GM19328 (cell line): ENCODE results near the gene TFDP2.
"Not testable (repeated sequence)": the region's sequence is repeated elsewhere in the genome, so short reads cannot be mapped to it uniquely, and the experiment has no call there.

Experiments
- ATAC-seq: cut with Tn5 transposase; IDR thresholded peaks from one replicate; pipeline ENCODE4 v1.9.1; 2021; ENCODE audit warnings: mild to moderate bottlenecking, moderate library complexity; ENCODE audit not compliant: unreplicated experiment

Gene TFDP2

DNA sequence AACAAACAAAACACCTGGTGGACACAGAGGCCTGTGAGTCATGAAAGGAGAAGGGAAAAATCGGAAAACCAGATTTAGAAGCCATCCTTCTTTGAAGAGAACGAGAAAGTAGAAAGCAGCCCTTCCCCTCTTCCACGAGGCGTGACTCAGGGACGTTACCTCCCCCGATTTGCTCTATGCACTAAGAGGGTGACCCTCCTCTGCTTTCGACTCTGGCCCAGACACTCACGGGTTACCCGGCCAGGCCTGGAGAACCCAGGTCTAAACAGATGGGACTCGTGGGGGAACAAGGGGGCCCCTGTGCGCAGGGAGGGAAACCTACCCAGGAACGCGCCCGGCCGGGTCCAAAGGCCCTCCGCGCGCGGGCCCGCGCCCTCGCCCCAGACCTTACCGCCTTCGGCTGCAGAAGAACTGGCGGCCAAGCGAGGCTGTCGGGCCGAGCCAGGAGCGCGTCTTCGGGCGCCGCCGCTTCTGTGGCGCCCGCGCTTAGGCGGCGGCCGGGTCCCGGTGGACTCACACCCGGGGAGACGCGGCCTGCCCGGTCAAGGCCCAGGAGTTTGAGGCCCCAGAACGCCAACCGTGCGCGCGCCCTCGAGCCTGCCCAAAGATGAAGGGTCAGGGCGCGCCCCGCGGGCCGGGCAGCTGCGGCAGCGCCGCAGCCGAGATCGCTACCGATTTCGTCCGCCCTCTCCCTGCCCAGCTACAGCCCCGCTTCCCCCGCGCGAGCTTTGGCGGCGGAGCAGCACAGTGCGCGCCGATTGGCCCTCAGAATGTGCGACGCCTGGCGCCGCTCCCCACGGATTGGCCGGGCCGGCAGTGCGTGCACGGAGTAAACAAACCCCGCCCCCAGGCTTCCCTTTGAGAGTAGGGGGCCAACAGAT, at the start of gene TFDP2:
Gene TFDP2 (minus strand): TSS at position 753 of the 881 bp plus-strand sequence. CDS start 47,795 bp downstream, outside the sequence.
- peak; percentile 100 for ATAC-seq

DNA sequence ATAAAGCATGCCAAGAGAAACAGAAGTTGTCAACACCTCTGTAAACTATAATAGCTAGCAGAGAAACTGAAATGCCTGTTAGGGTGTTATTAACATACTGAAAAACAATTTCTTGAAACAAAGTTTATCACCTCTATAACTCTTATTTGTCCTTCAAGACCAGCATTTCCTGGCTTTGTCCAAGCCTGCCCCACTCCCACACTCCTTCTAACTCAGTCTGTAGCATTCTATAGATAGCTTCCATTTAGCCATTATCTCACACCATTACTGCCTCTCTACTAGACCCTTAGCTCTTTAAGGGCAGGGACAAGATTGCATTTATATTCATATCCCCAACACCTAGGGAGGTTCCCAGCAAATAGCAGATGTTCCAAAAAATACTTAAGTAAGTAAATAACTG, 39.5 kb upstream of the TFDP2 start:
- no peak for ATAC-seq

DNA sequence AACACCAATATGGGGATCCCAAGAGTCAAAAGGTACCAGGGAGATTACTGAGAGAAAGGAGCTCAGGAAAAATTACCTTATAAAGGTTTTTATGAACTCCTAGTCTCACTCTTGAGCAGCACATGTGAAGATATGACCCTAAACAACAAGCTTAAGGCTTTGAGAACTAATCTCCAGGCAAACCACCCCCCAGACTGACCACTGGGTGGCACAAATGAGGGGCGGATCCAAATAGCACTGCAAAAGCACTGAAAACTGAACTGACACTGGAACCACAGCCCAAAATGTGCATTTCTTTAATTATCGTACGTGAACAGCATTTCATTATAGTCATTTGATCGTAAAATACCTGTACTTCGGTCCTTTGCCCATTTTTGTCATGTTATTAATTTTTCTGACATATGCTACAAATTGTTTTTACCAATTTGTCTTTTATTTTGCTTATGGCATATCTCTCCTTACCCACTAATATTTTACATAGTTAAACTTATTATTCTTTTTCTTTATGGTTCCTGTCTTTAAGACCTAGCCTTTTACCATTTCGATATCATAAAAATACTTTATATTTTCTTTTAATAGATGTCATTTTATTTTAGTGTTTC, 31.5 kb upstream of the TFDP2 start:
- ATAC-seq: no peak

- ATAC-seq: no peak
Observed at GRCh38 chr3:142175478-142175877, 26.1 kb upstream of the TFDP2 start.

- ATAC-seq: no peak
Observed at GRCh38 chr3:142174559-142174958, 25.2 kb upstream of the TFDP2 start.

DNA sequence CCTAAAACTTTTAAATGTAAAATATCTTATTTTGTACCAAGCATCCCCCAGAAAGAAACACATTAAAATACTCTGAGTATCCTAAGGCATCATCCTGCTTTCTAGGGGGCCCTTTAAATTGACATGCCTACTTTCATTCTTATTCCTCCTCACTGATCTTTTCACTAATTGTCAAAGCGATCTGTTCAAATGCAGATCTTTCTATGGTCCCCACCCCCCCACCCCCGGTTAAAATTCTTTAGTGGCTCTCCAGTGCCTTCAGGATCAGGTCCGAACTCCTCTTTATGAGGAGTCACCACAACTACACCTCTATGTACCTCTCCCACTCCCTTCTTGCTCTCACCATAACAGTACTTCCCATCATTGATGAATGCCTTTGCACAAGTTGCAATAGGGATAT, 19.2 kb upstream of the TFDP2 start:
- no peak for ATAC-seq

- ATAC-seq: no peak
Observed at GRCh38 chr3:142165194-142165593, 15.8 kb upstream of the TFDP2 start.

DNA sequence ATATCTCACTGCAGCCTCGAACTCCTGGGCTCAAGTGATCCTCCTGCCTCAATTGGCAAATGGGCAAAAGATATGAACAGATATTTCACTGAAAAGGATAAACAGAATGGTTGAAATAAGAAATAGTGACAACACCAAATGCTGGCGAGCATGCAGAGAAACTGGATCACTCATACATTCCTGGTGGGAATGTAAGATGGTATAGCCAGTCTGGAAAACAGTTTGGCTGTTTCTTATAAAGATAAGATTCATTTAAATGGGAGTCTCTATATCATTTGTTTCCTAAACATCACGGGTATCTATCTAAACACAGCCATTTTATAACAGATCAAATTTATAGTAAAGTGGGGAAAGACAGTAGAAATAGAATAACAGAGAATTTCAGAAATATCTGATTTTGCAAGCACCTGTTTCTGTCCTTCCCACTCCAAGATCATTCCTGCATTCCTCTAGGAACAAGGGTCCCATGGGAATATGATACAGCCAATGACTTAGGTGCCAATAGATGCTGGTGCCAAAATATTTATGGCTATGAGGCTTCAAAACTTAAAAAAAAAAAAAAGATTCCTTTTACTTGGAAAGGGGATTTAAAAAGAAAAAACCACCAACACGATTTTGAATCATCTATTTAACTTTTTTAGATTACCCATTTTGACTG, 9.9 kb upstream of the TFDP2 start:
- no peak for ATAC-seq

- ATAC-seq: no peak
Observed at GRCh38 chr3:142154186-142154585, 4.8 kb upstream of the TFDP2 start.

DNA sequence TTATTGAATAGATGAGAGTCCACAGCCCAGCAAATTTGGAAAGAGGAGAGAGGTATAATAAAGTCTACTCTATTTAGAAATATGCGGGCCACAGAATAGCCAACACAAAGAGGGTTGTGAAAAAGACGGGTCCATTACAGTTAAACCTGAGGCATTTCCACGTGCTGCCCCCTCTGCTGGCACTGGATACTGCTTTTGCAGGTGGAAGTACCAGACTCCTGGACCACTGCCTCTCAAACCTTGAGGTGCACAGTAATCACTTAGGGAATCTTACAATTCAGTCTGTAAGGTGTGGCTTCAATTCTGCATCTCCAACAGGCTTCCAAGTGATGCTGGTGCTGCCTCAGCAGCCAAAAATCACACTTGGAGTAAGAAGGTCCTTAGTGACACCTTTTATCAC, 3.0 kb upstream of the TFDP2 start:
- ATAC-seq: no peak

- no peak for ATAC-seq
Observed at GRCh38 chr3:142151828-142152227, 2.5 kb upstream of the TFDP2 start.

GRCh38 chr3:142151240-142151639, 1.9 kb upstream of the TFDP2 start:
- no peak for ATAC-seq

- no peak for ATAC-seq
Observed at GRCh38 chr3:142150271-142150670, 927 bp upstream of the TFDP2 start.

GRCh38 chr3:142149673-142149992, 289 bp upstream of the TFDP2 start:
- ATAC-seq: no peak

DNA sequence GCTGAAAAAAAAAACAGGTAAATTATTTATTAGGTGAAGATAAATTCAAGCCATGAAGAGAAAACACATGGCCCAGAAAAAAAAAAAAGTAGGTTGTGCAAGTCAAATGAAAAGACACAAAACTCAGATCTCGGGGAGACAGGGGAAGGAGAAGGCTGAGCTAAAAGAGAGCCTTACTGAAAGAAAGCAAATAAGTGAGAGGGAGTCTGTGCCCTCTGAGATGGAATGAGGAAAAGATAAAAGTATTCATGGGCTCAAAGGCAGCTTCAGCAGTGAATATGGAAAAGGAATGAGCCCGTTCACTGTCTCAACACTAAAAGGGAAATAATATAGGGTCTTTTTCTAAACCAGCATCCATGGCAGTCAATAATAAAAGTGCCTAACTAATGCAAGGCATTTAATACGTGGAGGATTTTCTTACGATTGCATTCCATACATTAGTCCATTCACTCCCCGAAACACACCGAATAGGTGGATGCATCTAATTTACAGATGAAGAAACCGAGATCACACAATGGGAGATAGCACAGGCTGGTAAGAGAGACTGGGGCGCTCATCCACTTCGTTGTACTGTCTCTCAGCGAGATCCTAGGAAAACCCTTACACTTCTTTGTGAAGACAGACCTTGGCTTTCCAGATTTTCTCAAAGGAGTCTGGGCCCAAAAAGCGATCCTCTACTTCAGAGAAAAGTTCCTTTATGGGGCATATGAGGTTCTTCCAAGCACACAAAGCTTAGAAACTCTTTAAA, 1.1 kb downstream of the TFDP2 start:
- no peak for ATAC-seq

GRCh38 chr3:142144587-142144986, 4.8 kb downstream of the TFDP2 start:
- ATAC-seq: not testable (repeated sequence)

DNA sequence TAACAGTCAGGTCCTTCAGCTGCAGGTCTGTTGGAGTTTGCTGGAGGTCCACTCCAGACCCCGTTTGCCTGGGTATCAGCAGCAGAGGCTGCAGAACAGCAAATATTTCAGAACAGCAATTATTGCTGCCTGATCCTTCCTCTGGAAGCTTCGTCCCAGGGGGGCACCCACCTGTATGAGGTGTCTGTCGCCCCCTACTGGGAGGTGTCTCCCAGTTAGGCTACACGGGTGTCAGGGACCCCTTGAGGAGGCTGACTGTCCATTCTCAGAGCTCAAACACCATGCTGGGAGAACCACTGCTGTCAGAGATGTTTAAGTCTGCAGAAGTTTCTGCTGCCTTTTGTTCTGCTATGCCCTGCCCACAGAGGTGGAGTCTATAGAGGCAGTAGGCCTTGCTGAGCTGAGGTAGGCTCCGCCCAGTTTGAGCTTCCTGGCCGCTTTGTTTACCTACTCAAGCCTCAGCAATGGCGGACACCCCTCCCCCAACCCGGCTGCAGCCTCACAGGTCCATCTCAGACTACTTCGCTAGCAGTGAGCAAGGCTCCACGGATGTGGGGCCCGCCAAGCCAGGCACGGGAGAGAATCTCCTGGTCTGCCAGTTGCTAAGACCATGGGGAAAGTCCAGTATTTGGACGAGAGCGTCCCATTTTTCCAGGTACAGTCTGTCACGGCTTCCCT, 8.6 kb downstream of the TFDP2 start:
- not testable (repeated sequence) for ATAC-seq

- not testable (repeated sequence) for ATAC-seq
Observed at GRCh38 chr3:142137089-142137488, 12.3 kb downstream of the TFDP2 start.

DNA sequence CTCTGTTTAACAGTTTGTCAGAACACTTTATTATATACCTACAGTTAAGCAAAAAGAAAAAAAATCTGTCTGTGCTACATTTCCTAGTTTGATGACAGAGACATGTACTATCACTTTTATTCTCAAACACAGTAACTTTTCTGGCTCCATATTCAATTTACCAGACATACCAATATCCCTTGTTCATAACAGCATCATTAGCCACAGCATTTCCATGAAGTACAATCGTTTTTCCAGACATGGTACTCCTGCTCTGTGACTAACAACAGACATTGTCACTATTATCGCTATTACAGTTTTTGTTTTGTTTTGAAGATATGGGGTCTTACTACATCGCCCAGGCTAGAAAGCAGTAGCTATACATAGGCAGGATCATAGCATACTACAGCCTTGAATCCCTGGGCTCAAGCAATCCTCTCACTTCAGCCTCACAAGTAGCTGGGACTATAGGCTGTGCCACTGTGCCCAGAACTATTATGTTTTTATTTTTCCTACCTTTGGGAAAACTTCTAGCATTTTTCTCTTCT, 14.5 kb downstream of the TFDP2 start:
- ATAC-seq: no peak

DNA sequence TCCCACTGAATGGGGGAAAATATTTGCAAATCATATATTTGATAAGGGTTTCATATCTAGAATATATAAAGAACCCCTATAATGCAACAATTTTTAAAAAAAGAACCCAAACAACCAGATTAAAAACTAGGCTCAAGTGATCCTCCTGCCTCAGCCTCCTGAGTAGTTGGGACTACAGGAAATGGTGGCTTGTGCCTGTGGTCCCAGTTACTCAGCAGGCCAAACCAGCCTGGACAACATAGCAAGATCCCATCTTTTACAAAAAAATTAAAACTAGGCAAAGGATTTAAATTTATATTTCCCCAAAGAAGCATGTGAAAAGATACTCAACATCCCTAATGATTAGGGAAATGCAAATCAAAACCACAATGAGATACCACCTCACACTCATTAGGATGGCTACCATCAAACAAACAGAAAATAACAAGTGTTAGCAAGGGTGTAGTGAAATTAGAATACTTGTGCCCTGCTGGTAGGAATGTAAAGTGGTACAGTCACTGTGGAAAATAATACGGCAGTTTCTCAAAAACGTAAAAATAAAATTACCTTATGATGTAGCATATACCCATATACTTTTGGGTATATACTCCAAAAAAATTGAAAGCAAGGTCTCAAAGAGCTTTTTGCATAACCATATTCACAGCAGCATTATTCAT, 19.7 kb downstream of the TFDP2 start:
- ATAC-seq: no peak
